ENCODE data around the gene LSG1. TPM values are rescaled to one million over a fixed set of nuclear protein-coding genes. Genes with fewer than 3 reads are reported as not detected.
A peak's percentile ranks its signal among the peaks of the same experiment; 100 is the strongest.

The LSG1 gene
- total RNA-seq (2011; cell fraction: chromatin; rRNA removed; ENCODE audit: low replicate concordance): 63.6 and 106 TPM in 2 replicates
- 56.9 and 58.4 TPM in 2 replicates for total RNA-seq (2011; cell fraction: nucleolus; rRNA removed)
- total RNA-seq (2011; cell fraction: nucleoplasm; rRNA removed): 51.1 and 71.5 TPM in 2 replicates
- 45.4 and 59.8 TPM in 2 replicates for total RNA-seq (2014; rRNA removed)
- 56.5 and 59.8 TPM in 2 replicates for total RNA-seq (2014; rRNA removed; fragmentation: Illumina TruSeq; extraction: Trizol)
- total RNA-seq (2015; rRNA removed; fragmentation: Illumina TruSeq; extraction: Trizol): 68.4 and 73.7 TPM in 2 replicates
- total RNA-seq (2021): 35.2 and 37.9 TPM in 2 replicates
- polyA plus RNA-seq (2011; rRNA removed): 50.5 and 55.7 TPM in 2 replicates
- 21.2 and 29.8 TPM in 2 replicates for polyA plus RNA-seq (2011; cell fraction: cytosol; rRNA removed)
- 58.3 and 70.1 TPM in 2 replicates for polyA plus RNA-seq (2011; cell fraction: nucleus; rRNA removed)
- polyA plus RNA-seq (2012): 21.9 and 36.2 TPM in 2 replicates
- polyA plus RNA-seq (2014; fragmentation: Illumina TruSeq; extraction: Trizol): 49.4 and 55.5 TPM in 2 replicates
- 10 to 100 TPM; 14.9 to 23.0 TPM for polyA plus RNA-seq (2014; fragmentation: Nextera tagmentation; extraction: Ambion mirVana)
- polyA plus RNA-seq (2014; rRNA removed): 39.5 and 46.7 TPM in 2 replicates
- 71.0 and 90.5 TPM in 2 replicates for polyA minus RNA-seq (2011; rRNA and poly(A)+ RNA removed)
- polyA minus RNA-seq (2011; cell fraction: cytosol; rRNA and poly(A)+ RNA removed): 29.7 and 38.5 TPM in 2 replicates
- 41.5 and 62.8 TPM in 2 replicates for polyA minus RNA-seq (2011; cell fraction: nucleus; rRNA and poly(A)+ RNA removed)
- Bru-seq, nascent RNA: percentile 84 among the genes with signal in this experiment
- percentile 84 among the genes with signal in this experiment for BruChase-seq, experiment 1, labeled RNA remaining after a 2-hour chase
- BruChase-seq, experiment 2, labeled RNA remaining after a 6-hour chase: percentile 86 among the genes with signal in this experiment
- long read RNA-seq, experiment 1, transcript LSG1-201 (14 exons, 3,572 nt): major isoform, 177 of 269 reads
- long read RNA-seq, experiment 1, partial matches to known transcripts: 46 of 269 reads
- long read RNA-seq, experiment 1, other reads (novel, unspliced or antisense): 46 of 269 reads
- long read RNA-seq, experiment 2, transcript LSG1-201 (14 exons, 3,572 nt): major isoform, 19 of 49 reads
- long read RNA-seq, experiment 2, partial matches to known transcripts: 9 of 49 reads
- long read RNA-seq, experiment 2, other reads (novel, unspliced or antisense): 20 of 49 reads
- long read RNA-seq, experiment 3, transcript LSG1-201 (14 exons, 3,572 nt): major isoform, 25 of 89 reads
- long read RNA-seq, experiment 3, partial matches to known transcripts: 54 of 89 reads
- long read RNA-seq, experiment 3, other reads (novel, unspliced or antisense): 10 of 89 reads

GRCh38 chr3:194671900-194672808 is at the start of gene LSG1:
LSG1 (minus strand) TSS chr3:194672191; CDS start chr3:194672162, 29 bp downstream.
- peaks cover 30% of the 10 kb centered on the region for H3K79me2 ChIP-seq (ENCODE audit: control insufficient read depth, insufficient read depth, low read length)
- ChIA-PET POLR2A (interaction anchor here (0.5 to 3.3 kb wide), 14 partner anchors 10 to 871 kb away, joined by 3 to 15 read pairs (median 4); partner anchors contain the start of genes FAM43A and PPP1R2), CTCF (ENCODE audit: low intra/inter-chr PET ratio) (interaction anchor here (1.1 to 1.2 kb wide), 2 partner anchors 11 to 588 kb away, joined by 3 to 4 read pairs; no protein-coding TSS in a partner anchor)
- H3K27ac ChIP-seq (ENCODE audit: extremely low read depth, low read depth, low read length): peak within 1 kb of the TSS; percentile 92
- no peaks in the 10 kb centered on the region for H3K9me1 ChIP-seq (ENCODE audit: control insufficient read depth, insufficient read depth, low read length)
- no peaks in the 10 kb centered on the region for H4K20me1 ChIP-seq (replicated peaks; ENCODE audit: control insufficient read depth, insufficient read depth, low read length)
- peak within 1 kb of the TSS; percentile 92 for H2AFZ ChIP-seq (ENCODE audit: low read depth, low read length)
- under 1% methylated on average over 51 of the region's 57 CpGs for WGBS (ENCODE audit: insufficient coverage, low coverage, missing lambda C conversion rate)
- peaks cover 8 to 10% of the 10 kb centered on the region in 2 experiments; a peak in 3 of 5 replicates for H3K4me1 ChIP-seq (replicated peaks in 1 of 2; ENCODE audit: control insufficient read depth in 2 of 2, insufficient read depth in 2 of 2, low read length in 2 of 2)
- H3K27me3 ChIP-seq (ENCODE audit: control insufficient read depth in 2 of 2, insufficient read depth in 2 of 2, low read length in 2 of 2): no peaks in the 10 kb centered on the region
- H3K4me3 ChIP-seq: peak within 1 kb of the TSS; percentile 100
- FAIRE-seq: peak; percentile 86
- peaks cover 30% of the 10 kb centered on the region for H3K36me3 ChIP-seq (ENCODE audit: control insufficient read depth, insufficient read depth, low read length)
- no TSS peak for BruUV-seq (replicated peaks)
- no peaks in the 10 kb centered on the region for H3K9me3 ChIP-seq (replicated peaks; ENCODE audit: control insufficient read depth, insufficient read depth, low read depth, low read length)
- H3K9ac ChIP-seq (ENCODE audit: insufficient read depth in 1 of 2, low read depth in 2 of 2, low read length in 2 of 2): peak within 1 kb of the TSS; percentile 85 to 91
- in situ Hi-C loops (cut with MboI) (no loop called here), intact Hi-C loops (cut with micrococcal nuclease) (loop anchor here (5.0 kb wide), 1 partner anchor 340 kb away; no protein-coding TSS in a partner anchor)
- ATAC-seq: peak; percentile 98
- DNase-seq (ENCODE audit: extremely low read depth in 1 of 4, low spot score in 3 of 4): peak; percentile 84 to 98 (median 87)
- peak within 1 kb of the TSS; percentile 99 for H3K4me2 ChIP-seq (ENCODE audit: insufficient read depth, low read length)
- peak; percentile 43 for TF ChIP-seq MXD1 (CRISPR knock-in tag; IDR thresholded peaks at IDR 0.05; ENCODE audit: borderline replicate concordance, poor library complexity, severe bottlenecking)
- TF ChIP-seq PURB (CRISPR knock-in tag; IDR thresholded peaks at IDR 0.05; ENCODE audit: low read depth): no peak
- no peak for TF ChIP-seq FUS (optimal IDR thresholded peaks at IDR 0.05; ENCODE audit: low read depth, low read length)
- peak; percentile 57; the same call in 1 of the 2 replicates for TF ChIP-seq CUX1 (CRISPR knock-in tag; IDR thresholded peaks at IDR 0.05)
- peak; percentile 57; the same call in 1 of the 2 replicates for TF ChIP-seq ZBTB9 (CRISPR knock-in tag; IDR thresholded peaks at IDR 0.05)

All from K562 (cell line).